HG03175 (cell line): ENCODE data around the gene ITCH.
"Not testable (repeated sequence)": the region's sequence is repeated elsewhere in the genome, so short reads cannot be mapped to it uniquely, and the experiment has no call there.

Experiments
- ATAC-seq: cut with Tn5 transposase; IDR thresholded peaks from one replicate; pipeline ENCODE4 v1.9.1; 2021; ENCODE audit warnings: mild to moderate bottlenecking, moderate library complexity; ENCODE audit not compliant: unreplicated experiment

ITCH gene

GRCh38 chr20:34343458-34344211 is 19.4 kb upstream of the ITCH start:
- no peak for ATAC-seq

GRCh38 chr20:34344238-34344637 is 18.8 kb upstream of the ITCH start:
- no peak for ATAC-seq

GRCh38 chr20:34345402-34345736 is 17.7 kb upstream of the ITCH start:
- no peak for ATAC-seq

- not testable (repeated sequence) for ATAC-seq
These were observed 17.1 kb upstream of the ITCH start for GRCh38 chr20:34345839-34346532.

- ATAC-seq, result not testable (repeated sequence)
These were observed 16.6 kb upstream of the ITCH start for GRCh38 chr20:34346533-34346865.

- ATAC-seq, result no peak
These were observed 15.5 kb upstream of the ITCH start for GRCh38 chr20:34347571-34347970.

GRCh38 chr20:34350095-34350494 is 13.0 kb upstream of the ITCH start:
- ATAC-seq, result no peak

- not testable (repeated sequence) for ATAC-seq
These were observed 9.6 kb upstream of the ITCH start for GRCh38 chr20:34353467-34353866.

GRCh38 chr20:34355427-34355826 is 7.6 kb upstream of the ITCH start:
- ATAC-seq, result no peak

- ATAC-seq, result not testable (repeated sequence)
These were observed 3.3 kb upstream of the ITCH start for GRCh38 chr20:34359729-34360128.

GRCh38 chr20:34362502-34363061 is 491 bp upstream of the ITCH start:
- ATAC-seq, result peak; percentile 6

GRCh38 chr20:34363465-34364222 is 571 bp downstream of the ITCH start:
- peak; percentile 41 for ATAC-seq

- no peak for ATAC-seq
These were observed 1.1 kb downstream of the ITCH start for GRCh38 chr20:34364223-34364506.

- ATAC-seq, result peak; percentile 46
These were observed 2.7 kb downstream of the ITCH start for GRCh38 chr20:34365765-34366213.

GRCh38 chr20:34367155-34367554 is 4.1 kb downstream of the ITCH start:
- ATAC-seq, result no peak

GRCh38 chr20:34367911-34368310 is 4.8 kb downstream of the ITCH start:
- ATAC-seq, result not testable (repeated sequence)

- no peak for ATAC-seq
These were observed 5.5 kb downstream of the ITCH start for GRCh38 chr20:34368547-34368946.

GRCh38 chr20:34369265-34369664 is 6.2 kb downstream of the ITCH start:
- no peak for ATAC-seq

GRCh38 chr20:34370062-34370461 is 7.0 kb downstream of the ITCH start:
- no peak for ATAC-seq

- no peak for ATAC-seq
These were observed 10.4 kb downstream of the ITCH start for GRCh38 chr20:34373445-34373844.

- ATAC-seq, result no peak
These were observed 11.2 kb downstream of the ITCH start for GRCh38 chr20:34374209-34374760.
